Colonic mucosa (tissue), 4 donors: Measurements from ENCODE around the gene LRRC8A. TPM values are rescaled to one million over a fixed set of nuclear protein-coding genes. Genes with fewer than 3 reads are reported as not detected.

Experiments used
- DNase-seq: peaks from one replicate; pipeline ENCODE4 v3.0.0-alpha.2; 2020
- H3K27ac ChIP-seq: fragments of 200-600 bp; one replicate; pipeline ENCODE4 v1.8.0; 2021
- H3K27me3 ChIP-seq: fragments of 200-600 bp; one replicate; pipeline ENCODE4 v1.8.0; 2021
- H3K36me3 ChIP-seq: fragments of 200-600 bp; one replicate; pipeline ENCODE4 v1.8.0; 2021
- H3K4me1 ChIP-seq: fragments of 200-600 bp; one replicate; pipeline ENCODE4 v1.8.0; 2021; ENCODE audit warnings: mild to moderate bottlenecking
- H3K4me3 ChIP-seq: fragments of 200-600 bp; one replicate; pipeline ENCODE4 v1.8.0; 2021
- H3K9ac ChIP-seq, 2 donors: one replicate each; pipeline ENCODE4 v1.7.0; 2013; ENCODE audit warnings: control low read depth in 2 of 2, low read depth in 2 of 2, low read length in 2 of 2
- H3K9me3 ChIP-seq: fragments of 200-600 bp; one replicate; pipeline ENCODE4 v1.8.0; 2021
- CTCF ChIP-seq: fragments of 200-600 bp; IDR thresholded peaks from one replicate; pipeline ENCODE4 v1.8.0; 2022; ENCODE audit warnings: antibody characterized with exemption, mild to moderate bottlenecking
- intact Hi-C: fragments of 100-400 bp; cut with DNase I; formaldehyde crosslinking; loops from one replicate; pipeline ENCODE4 v1.14.1; 2022
- total RNA-seq, 2 donors: library from RNA; stranded (reverse); fragmentation: NEBNext Ultra II Directional in 1 of 2; extraction: Animal tissue kit (Norgen Biotek cat#: 25700) in 1 of 2; gene quantifications; one replicate each; pipeline ENCODE4 v1.2.1, GENCODE V29; 2021
- donor health status: healthy.
- donor health status: DM: no; HTN: no; CAD: no.
- donor health status: DM: no; HTN: no; CAD: no.

LRRC8A gene
- total RNA-seq, 2 donors from 2014 or later = 26.5 to 31.5 TPM

GRCh38 chr9:128923493-128923883 is 41.6 kb downstream of the LRRC8A start:
- intact Hi-C loops = no loop called here
- Histone ChIP-seq H3K27me3 (no peaks in the 10 kb centered on the region), H3K4me1 (no peaks in the 10 kb centered on the region), H3K27ac (no peak overlapping the region), H3K9me3 (no peaks in the 10 kb centered on the region), H3K4me3 (no peak overlapping the region), H3K9ac (no peak overlapping the region), H3K36me3 (no peaks in the 10 kb centered on the region)
- no peak for DNase-seq
- no peak for TF ChIP-seq CTCF

DNA sequence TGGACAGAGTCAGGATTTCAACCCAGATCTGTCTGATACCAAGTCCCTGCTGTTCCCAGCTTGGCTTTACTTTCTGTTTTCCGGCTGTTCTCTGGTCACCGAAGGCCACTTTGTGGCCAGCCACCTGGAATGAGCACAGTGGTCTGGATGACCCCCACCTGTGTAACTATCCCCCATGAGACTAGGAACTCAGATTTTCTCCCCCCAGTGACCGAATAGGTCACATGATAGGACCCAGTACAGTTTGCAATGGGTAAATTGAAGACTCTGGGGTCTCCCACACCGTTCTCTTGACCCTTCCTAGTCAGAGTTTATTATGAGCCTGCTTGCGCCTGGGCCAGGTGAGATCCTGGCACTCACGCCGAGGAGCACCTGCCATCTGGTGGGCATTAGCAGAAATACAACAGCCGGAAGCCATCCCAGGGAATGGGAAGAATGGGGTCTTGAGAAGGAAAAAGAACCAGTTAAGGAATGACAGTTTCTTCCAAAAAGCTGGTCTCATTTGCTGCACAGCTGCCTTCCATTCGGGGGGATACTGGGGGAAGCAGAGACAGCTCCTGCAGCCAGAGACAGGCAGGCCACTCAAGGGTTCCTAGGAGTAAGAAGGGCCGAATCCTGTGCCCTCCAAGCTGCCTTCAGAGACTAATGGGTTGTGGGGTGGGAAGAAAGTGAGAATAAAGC is 45.9 kb downstream of the LRRC8A start:
- H3K27me3 ChIP-seq = no peaks in the 10 kb centered on the region
- peak; percentile 82 for TF ChIP-seq CTCF
- DNase-seq = peak; percentile 53
- no peaks in the 10 kb centered on the region for H3K36me3 ChIP-seq
- H3K9me3 ChIP-seq = no peaks in the 10 kb centered on the region
- intact Hi-C loops = loop anchor here (2.0 kb wide), 1 partner anchor 65 kb away; no protein-coding TSS in a partner anchor
- no peak overlapping the region for H3K9ac ChIP-seq
- H3K4me3 ChIP-seq = no peak overlapping the region
- H3K4me1 ChIP-seq = no peaks in the 10 kb centered on the region
- H3K27ac ChIP-seq = no peak overlapping the region

DNA sequence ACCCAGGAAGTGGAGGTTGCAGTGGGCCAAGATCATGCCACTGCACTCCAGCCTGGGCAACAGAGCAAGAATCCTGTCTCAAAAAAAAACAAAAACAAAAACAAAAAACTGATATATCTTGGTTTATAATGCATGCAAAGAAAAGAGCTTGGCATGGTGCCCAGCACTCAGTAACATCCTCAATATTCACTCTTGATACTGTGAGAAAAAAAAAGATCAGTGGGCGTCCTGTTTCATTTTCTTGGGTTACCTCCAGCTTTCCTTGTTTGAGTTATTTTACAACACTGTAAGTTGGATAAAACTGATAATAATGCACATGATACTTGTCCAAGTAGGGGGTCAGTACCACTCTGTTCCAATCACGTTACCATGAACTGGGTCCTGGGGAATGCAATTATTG is 46.7 kb downstream of the LRRC8A start:
- Histone ChIP-seq H3K4me3 (no peak overlapping the region), H3K4me1 (no peaks in the 10 kb centered on the region), H3K27ac (no peak overlapping the region), H3K9me3 (no peaks in the 10 kb centered on the region), H3K36me3 (no peaks in the 10 kb centered on the region), H3K27me3 (no peaks in the 10 kb centered on the region), H3K9ac (no peak overlapping the region)
- DNase-seq = no peak
- TF ChIP-seq CTCF = no peak
- intact Hi-C loops = loop anchor here (2.0 kb wide), 1 partner anchor 66 kb away; no protein-coding TSS in a partner anchor

DNA sequence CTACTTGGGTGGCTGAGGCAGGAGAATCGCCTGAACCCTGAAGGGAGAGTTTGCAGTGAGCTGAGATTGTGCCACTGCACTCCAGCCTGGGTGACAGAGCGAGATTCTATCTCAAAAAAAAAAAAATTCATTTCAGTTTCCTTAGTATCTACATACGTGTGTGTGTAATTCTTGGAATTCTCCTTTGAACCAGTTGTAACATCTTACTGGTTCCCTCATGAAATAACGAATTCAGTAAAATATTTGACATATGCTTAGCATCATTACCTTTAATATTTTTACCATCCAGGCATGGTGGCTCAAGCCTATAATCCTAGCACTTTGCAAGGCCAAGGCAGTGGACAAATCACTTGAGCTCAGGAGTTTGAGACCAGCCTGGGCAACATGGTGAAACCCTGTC is 47.6 kb downstream of the LRRC8A start:
- Histone ChIP-seq H3K27ac (no peak overlapping the region), H3K36me3 (no peaks in the 10 kb centered on the region), H3K9ac (no peak overlapping the region), H3K27me3 (no peaks in the 10 kb centered on the region), H3K4me1 (no peaks in the 10 kb centered on the region), H3K9me3 (no peaks in the 10 kb centered on the region), H3K4me3 (no peak overlapping the region)
- intact Hi-C loops = loop anchor here (2.0 kb wide), 1 partner anchor 67 kb away; no protein-coding TSS in a partner anchor
- DNase-seq = no peak
- TF ChIP-seq CTCF = no peak

DNA sequence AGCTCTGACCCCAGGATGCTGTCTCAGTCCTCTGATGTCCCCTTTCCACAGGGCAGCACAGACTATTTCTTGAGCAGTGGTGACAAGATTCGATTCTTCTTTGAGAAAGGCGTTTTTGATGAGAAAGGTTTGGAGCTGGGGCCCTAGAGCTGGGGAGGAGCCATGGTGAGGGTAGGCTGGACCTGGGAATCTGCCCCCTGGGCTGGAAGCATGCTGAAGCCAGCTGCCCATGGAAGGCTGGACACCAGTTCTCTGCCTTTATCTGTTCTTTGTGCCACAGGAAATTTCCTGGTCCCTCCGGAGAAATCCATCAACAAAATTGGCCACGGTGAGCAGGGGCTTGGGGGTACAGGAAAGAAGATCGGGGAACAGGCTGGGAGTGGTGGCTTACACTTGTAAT is 51.8 kb downstream of the LRRC8A start:
- Histone ChIP-seq H3K4me1 (no peaks in the 10 kb centered on the region), H3K4me3 (no peak overlapping the region), H3K9me3 (no peaks in the 10 kb centered on the region), H3K36me3 (no peaks in the 10 kb centered on the region), H3K9ac (no peak overlapping the region), H3K27me3 (no peaks in the 10 kb centered on the region), H3K27ac (no peak overlapping the region)
- TF ChIP-seq CTCF = no peak
- intact Hi-C loops = no loop called here
- no peak for DNase-seq
